ENCODE data around the gene GMEB2.
A peak's percentile ranks its signal among the peaks of the same experiment; 100 is the strongest.
"Not testable (repeated sequence)": the region's sequence is repeated elsewhere in the genome, so short reads cannot be mapped to it uniquely, and the experiment has no call there.

Gene GMEB2

GRCh38 chr20:63636752-63637628 is 10.1 kb upstream of the GMEB2 start:
- ATAC-seq (no peak), DNase-seq (no peak)

GRCh38 chr20:63635431-63636141 is 8.7 kb upstream of the GMEB2 start:
- ATAC-seq, result peak; percentile 81
- peak; percentile 72 for DNase-seq

GRCh38 chr20:63633732-63634131 is 6.8 kb upstream of the GMEB2 start:
- ATAC-seq (no peak), DNase-seq (no peak)

GRCh38 chr20:63631426-63631825 is 4.5 kb upstream of the GMEB2 start:
- ATAC-seq, DNase-seq: not testable (repeated sequence)

GRCh38 chr20:63630956-63631355 is 4.1 kb upstream of the GMEB2 start:
- not testable (repeated sequence) for DNase-seq, ATAC-seq

- ATAC-seq (peak; percentile 72), DNase-seq (peak; percentile 77)
These were observed 1.5 kb upstream of the GMEB2 start for GRCh38 chr20:63628246-63628975.

GRCh38 chr20:63627751-63628245 is 897 bp upstream of the GMEB2 start:
- peak; percentile 2 for ATAC-seq
- no peak for DNase-seq

GRCh38 chr20:63627129-63627750 is 339 bp upstream of the GMEB2 start:
- peak; percentile 80 for ATAC-seq

GRCh38 chr20:63625771-63626423 is 1.0 kb downstream of the GMEB2 start:
- ATAC-seq (no peak), DNase-seq (peak; percentile 50)

More at GRCh38 chr20:63627129-63627750, 339 bp upstream of the GMEB2 start:
- peak; percentile 95 for DNase-seq

GRCh38 chr20:63624486-63624885 is 2.4 kb downstream of the GMEB2 start:
- ATAC-seq, result no peak
- DNase-seq, result no peak

- ATAC-seq (no peak), DNase-seq (no peak)
These were observed 4.2 kb downstream of the GMEB2 start for GRCh38 chr20:63622732-63623131.

GRCh38 chr20:63622096-63622495 is 4.8 kb downstream of the GMEB2 start:
- ATAC-seq (no peak), DNase-seq (no peak)

- DNase-seq (no peak), ATAC-seq (no peak)
These were observed 5.9 kb downstream of the GMEB2 start for GRCh38 chr20:63620991-63621390.

GRCh38 chr20:63619505-63619904 is 7.4 kb downstream of the GMEB2 start:
- DNase-seq (no peak), ATAC-seq (no peak)

- no peak for DNase-seq
These were observed 7.8 kb downstream of the GMEB2 start for GRCh38 chr20:63619086-63619485.

GRCh38 chr20:63618291-63618980 is 8.5 kb downstream of the GMEB2 start:
- DNase-seq, result no peak
- no peak for ATAC-seq

More at GRCh38 chr20:63619086-63619485, 7.8 kb downstream of the GMEB2 start:
- ATAC-seq, result no peak

GRCh38 chr20:63617876-63618265 is 9.0 kb downstream of the GMEB2 start:
- no peak for ATAC-seq
- DNase-seq, result no peak

- DNase-seq (no peak), ATAC-seq (no peak)
These were observed 9.6 kb downstream of the GMEB2 start for GRCh38 chr20:63617092-63617875.

- ATAC-seq, result not testable (repeated sequence)
These were observed 12.9 kb downstream of the GMEB2 start for GRCh38 chr20:63613863-63614594.

More at GRCh38 chr20:63613863-63614594, 12.9 kb downstream of the GMEB2 start:
- not testable (repeated sequence) for DNase-seq
